Fibroblast of skin of scalp (primary cell): ENCODE measurements around the gene VWA5B2.
A peak's percentile ranks its signal among the peaks of the same experiment; 100 is the strongest.
"Not testable (repeated sequence)": the region's sequence is repeated elsewhere in the genome, so short reads cannot be mapped to it uniquely, and the experiment has no call there.

Source experiments
- DNase-seq: peaks from one replicate; pipeline ENCODE4 v3.0.0-alpha.2; 2013

Gene VWA5B2

GRCh38 chr3:184248454-184249411, 19.3 kb downstream of the VWA5B2 start, which contains the start of gene ALG3:
Gene ALG3, minus strand, starts transcription at chr3:184248962. Its CDS starts 22 bp downstream, at chr3:184248940.
- DNase-seq: peak; percentile 88

GRCh38 chr3:184249412-184250166, 20.2 kb downstream of the VWA5B2 start, which contains the start of gene EEF1AKMT4:
Gene EEF1AKMT4, plus strand, starts transcription at chr3:184249672. Its CDS starts 23 bp downstream, at chr3:184249695.
- peak; percentile 97 for DNase-seq

GRCh38 chr3:184250167-184250828, 20.9 kb downstream of the VWA5B2 start:
- DNase-seq: peak; percentile 87

GRCh38 chr3:184255291-184256039, 26.1 kb downstream of the VWA5B2 start:
- DNase-seq: no peak

- no peak for DNase-seq
These were observed 27.9 kb downstream of the VWA5B2 start for GRCh38 chr3:184257083-184257915.

GRCh38 chr3:184258926-184259325, 29.5 kb downstream of the VWA5B2 start:
- DNase-seq: no peak

GRCh38 chr3:184259396-184259877, 30.1 kb downstream of the VWA5B2 start:
- DNase-seq: no peak

- DNase-seq: peak; percentile 36
These were observed 30.7 kb downstream of the VWA5B2 start for GRCh38 chr3:184259878-184260723.

GRCh38 chr3:184260724-184261269, 31.4 kb downstream of the VWA5B2 start:
- no peak for DNase-seq

- DNase-seq: peak; percentile 50
These were observed 32.0 kb downstream of the VWA5B2 start, which contains the start of gene CAMK2N2 for GRCh38 chr3:184261270-184261853. Gene CAMK2N2, minus strand, starts transcription at chr3:184261553. Its CDS starts 268 bp downstream, at chr3:184261285.

- peak; percentile 11 for DNase-seq
These were observed 32.7 kb downstream of the VWA5B2 start for GRCh38 chr3:184261854-184262763.

- no peak for DNase-seq
These were observed 33.4 kb downstream of the VWA5B2 start for GRCh38 chr3:184262764-184263179.

- not testable (repeated sequence) for DNase-seq
These were observed 37.9 kb downstream of the VWA5B2 start for GRCh38 chr3:184267249-184267648.

- DNase-seq: no peak
These were observed 42.9 kb downstream of the VWA5B2 start for GRCh38 chr3:184272269-184272668.

- DNase-seq: no peak
These were observed 46.0 kb downstream of the VWA5B2 start for GRCh38 chr3:184275381-184275701.

GRCh38 chr3:184275961-184276910, 46.9 kb downstream of the VWA5B2 start, which contains the start of gene ECE2:
Gene ECE2, plus strand, starts transcription at chr3:184276022. Its CDS starts 132 bp downstream, at chr3:184276154.
- no peak for DNase-seq

- DNase-seq: no peak
These were observed 48.0 kb downstream of the VWA5B2 start for GRCh38 chr3:184277366-184277765.
